HT-29 (cell line): ENCODE results near the gene PDLIM1. TPM values are rescaled to one million over a fixed set of nuclear protein-coding genes. Genes with fewer than 3 reads are reported as not detected.

Experiments used
- DNase-seq: peaks from one replicate; pipeline ENCODE4 v3.0.0-alpha.2; 2015; ENCODE audit warnings: low spot score
- total RNA-seq: library from RNA; depleted of rRNA; stranded (reverse); fragments of >200 nt; shearing (Covaris generic); gene quantifications from 2 replicates; pipeline ENCODE4 v1.2.3, GENCODE V29; 2014

Gene PDLIM1
- total RNA-seq, 1 experiment from 2014 or later, result 25.3 TPM

GRCh38 chr10:95289003-95289920 lies 1.5 kb downstream of the PDLIM1 start:
- peak; percentile 72 for DNase-seq

GRCh38 chr10:95288303-95288702 lies 2.5 kb downstream of the PDLIM1 start:
- DNase-seq, result no peak

- DNase-seq, result no peak
Observed at GRCh38 chr10:95287281-95287680, 3.5 kb downstream of the PDLIM1 start.

- no peak for DNase-seq
Observed at GRCh38 chr10:95286707-95287106, 4.1 kb downstream of the PDLIM1 start.

GRCh38 chr10:95285556-95285955 lies 5.2 kb downstream of the PDLIM1 start:
- no peak for DNase-seq

GRCh38 chr10:95284807-95285206 lies 6.0 kb downstream of the PDLIM1 start:
- DNase-seq, result no peak

- no peak for DNase-seq
Observed at GRCh38 chr10:95282107-95282506, 8.7 kb downstream of the PDLIM1 start.

GRCh38 chr10:95281206-95281605 lies 9.6 kb downstream of the PDLIM1 start:
- DNase-seq, result no peak

- no peak for DNase-seq
Observed at GRCh38 chr10:95280637-95281036, 10.2 kb downstream of the PDLIM1 start.

- no peak for DNase-seq
Observed at GRCh38 chr10:95279042-95279820, 11.6 kb downstream of the PDLIM1 start.

- no peak for DNase-seq
Observed at GRCh38 chr10:95278061-95278988, 12.5 kb downstream of the PDLIM1 start.

- no peak for DNase-seq
Observed at GRCh38 chr10:95277614-95278013, 13.2 kb downstream of the PDLIM1 start.

GRCh38 chr10:95277201-95277570 lies 13.6 kb downstream of the PDLIM1 start:
- DNase-seq, result no peak

GRCh38 chr10:95276367-95277200 lies 14.2 kb downstream of the PDLIM1 start:
- no peak for DNase-seq

- DNase-seq, result no peak
Observed at GRCh38 chr10:95275726-95276366, 15.0 kb downstream of the PDLIM1 start.

GRCh38 chr10:95273393-95274312 lies 17.1 kb downstream of the PDLIM1 start:
- peak; percentile 75 for DNase-seq

GRCh38 chr10:95268438-95268837 lies 22.4 kb downstream of the PDLIM1 start:
- no peak for DNase-seq

GRCh38 chr10:95267251-95267650 lies 23.6 kb downstream of the PDLIM1 start:
- DNase-seq, result no peak

- DNase-seq, result peak; percentile 91
Observed at GRCh38 chr10:95266674-95267095, 24.1 kb downstream of the PDLIM1 start.
